Measurements from ENCODE around the gene RAD9A. TPM values are rescaled to one million over a fixed set of nuclear protein-coding genes. Genes with fewer than 3 reads are reported as not detected.

RAD9A gene
- total RNA-seq, 1 experiment from 2014 or later = 13.8 TPM

DNA sequence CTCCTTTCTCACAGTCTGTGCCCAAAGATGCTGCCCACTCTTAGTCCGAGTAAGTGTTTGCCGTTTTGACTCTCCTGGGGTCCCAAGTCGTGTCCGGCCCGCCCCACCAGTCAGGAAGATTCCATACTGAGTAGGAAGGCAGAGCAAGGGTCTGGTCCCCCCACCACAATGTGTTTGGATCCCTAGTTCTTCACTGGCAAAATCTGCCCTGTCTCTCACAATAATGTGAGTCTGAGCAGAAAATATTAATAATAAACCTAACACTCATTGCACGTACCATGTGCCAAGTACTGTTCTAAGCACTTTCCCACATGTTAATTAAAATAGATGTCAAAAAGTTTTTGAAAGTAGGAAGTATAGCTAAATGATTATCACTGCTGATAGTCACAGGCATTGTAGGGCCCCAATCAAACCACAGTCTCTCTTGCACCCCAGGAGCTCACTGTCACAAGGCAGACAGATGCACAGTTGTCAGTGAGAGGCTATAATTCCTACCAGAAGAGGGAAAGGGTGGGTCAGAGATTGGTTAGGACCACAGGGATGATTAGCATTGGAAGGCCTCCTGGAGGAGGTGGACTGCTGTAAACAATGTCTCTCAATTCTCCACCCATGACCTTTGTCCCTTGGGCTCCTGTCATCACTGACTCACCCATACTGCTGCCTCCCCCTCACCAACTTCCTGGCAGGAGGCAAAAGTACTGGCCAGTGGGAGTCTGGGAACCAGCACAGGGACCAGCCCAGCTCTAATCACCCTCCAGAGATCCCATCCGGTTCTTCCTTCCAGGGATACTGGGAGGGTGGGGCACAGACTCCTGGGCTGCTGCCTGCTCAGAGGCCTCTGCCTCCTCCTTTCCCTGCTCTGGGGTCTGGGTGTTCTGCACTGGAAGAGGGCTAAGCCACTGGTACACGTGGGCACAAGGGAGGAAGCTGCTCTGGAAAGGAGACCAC, 37.4 kb upstream of the RAD9A start:
- Histone ChIP-seq H3K9me3 (replicated peaks) (no peaks in the 10 kb centered on the region), H3K36me3 (peaks cover 4% of the 10 kb centered on the region; the same call in 1 of the 2 replicates), H3K4me1 (replicated peaks) (peaks cover 65% of the 10 kb centered on the region), H3K27ac (peak overlapping the region; percentile 95), H3K27me3 (replicated peaks) (no peaks in the 10 kb centered on the region), H3K4me3 (peak overlapping the region; percentile 46)
- peak; percentile 95 to 97 for DNase-seq (ENCODE audit: low read depth in 1 of 2, low spot score in 2 of 2)

- H3K4me1 ChIP-seq (replicated peaks) = peaks cover 65% of the 10 kb centered on the region
- H3K4me3 ChIP-seq = no peak overlapping the region
- no peaks in the 10 kb centered on the region for H3K9me3 ChIP-seq (replicated peaks)
- peak overlapping the region; percentile 95 for H3K27ac ChIP-seq
- H3K27me3 ChIP-seq (replicated peaks) = no peaks in the 10 kb centered on the region
- peaks cover 4% of the 10 kb centered on the region; the same call in 1 of the 2 replicates for H3K36me3 ChIP-seq
- no peak for DNase-seq (ENCODE audit: low read depth in 1 of 2, low spot score in 2 of 2)
Measured at GRCh38 chr11:67355023-67355793, 36.6 kb upstream of the RAD9A start.

DNA sequence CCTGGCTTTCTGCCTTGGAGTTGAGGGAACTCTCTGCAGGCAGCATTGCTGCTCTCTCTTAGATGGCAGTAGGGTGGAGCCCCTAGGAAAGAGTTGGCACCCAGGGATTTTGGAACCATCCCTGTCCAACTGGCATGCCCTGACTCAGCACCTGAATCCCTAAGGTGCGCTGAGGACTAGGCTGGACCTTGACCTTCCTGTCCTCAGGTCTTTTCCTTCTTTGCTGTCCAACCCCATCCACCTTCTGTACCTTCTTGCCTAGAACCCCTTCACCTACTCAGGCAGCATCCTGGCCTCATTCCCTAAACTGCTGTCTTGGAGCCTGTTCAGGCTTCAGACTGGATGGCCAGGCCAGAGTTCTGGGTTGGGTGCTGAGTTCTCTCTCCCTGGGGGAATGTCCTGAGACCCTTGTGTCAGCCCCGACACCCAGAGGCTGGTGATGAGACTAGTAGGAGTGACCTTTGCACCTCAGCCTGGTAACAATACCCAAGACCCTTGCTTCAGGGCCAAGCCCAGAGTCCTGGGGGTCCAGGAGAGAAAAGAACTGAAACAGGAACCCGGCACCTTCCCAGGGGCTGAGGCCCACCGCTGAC, 35.9 kb upstream of the RAD9A start:
- Histone ChIP-seq H3K4me3 (no peak overlapping the region), H3K9me3 (replicated peaks) (no peaks in the 10 kb centered on the region), H3K36me3 (peaks cover 2% of the 10 kb centered on the region; the same call in 1 of the 2 replicates), H3K27ac (no peak overlapping the region), H3K4me1 (replicated peaks) (peaks cover 65% of the 10 kb centered on the region), H3K27me3 (replicated peaks) (no peaks in the 10 kb centered on the region)
- no peak for DNase-seq (ENCODE audit: low read depth in 1 of 2, low spot score in 2 of 2)

DNA sequence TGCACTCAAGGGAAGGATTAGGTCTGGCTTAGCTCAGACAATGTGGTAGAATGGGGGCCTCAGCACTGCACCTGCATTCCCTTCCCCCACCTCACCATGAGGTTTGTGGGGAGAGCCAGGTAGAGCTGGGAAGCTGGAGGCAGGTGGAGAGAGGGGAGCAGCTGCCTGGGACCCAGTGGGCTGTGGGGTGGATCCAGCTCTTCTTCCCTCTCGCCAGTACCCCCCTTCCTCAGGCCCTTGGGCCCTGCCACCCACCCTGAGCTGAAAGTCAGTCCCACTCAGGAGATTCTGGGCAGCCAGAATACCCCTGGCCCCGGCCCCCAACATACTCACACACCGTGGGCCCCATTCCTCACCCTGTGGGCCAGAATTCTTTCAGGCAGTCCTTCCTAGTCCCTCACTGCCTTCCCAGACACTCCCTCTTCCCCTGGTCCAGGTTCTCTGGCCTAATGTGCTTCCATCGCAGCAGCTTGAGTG, 35.4 kb upstream of the RAD9A start:
- peaks cover 63% of the 10 kb centered on the region for H3K4me1 ChIP-seq (replicated peaks)
- H3K27me3 ChIP-seq (replicated peaks) = no peaks in the 10 kb centered on the region
- H3K9me3 ChIP-seq (replicated peaks) = no peaks in the 10 kb centered on the region
- no peak for DNase-seq (ENCODE audit: low read depth in 1 of 2, low spot score in 2 of 2)
- no peaks in the 10 kb centered on the region; the same call in 1 of the 2 replicates for H3K36me3 ChIP-seq
- no peak overlapping the region for H3K27ac ChIP-seq
- no peak overlapping the region for H3K4me3 ChIP-seq

DNA sequence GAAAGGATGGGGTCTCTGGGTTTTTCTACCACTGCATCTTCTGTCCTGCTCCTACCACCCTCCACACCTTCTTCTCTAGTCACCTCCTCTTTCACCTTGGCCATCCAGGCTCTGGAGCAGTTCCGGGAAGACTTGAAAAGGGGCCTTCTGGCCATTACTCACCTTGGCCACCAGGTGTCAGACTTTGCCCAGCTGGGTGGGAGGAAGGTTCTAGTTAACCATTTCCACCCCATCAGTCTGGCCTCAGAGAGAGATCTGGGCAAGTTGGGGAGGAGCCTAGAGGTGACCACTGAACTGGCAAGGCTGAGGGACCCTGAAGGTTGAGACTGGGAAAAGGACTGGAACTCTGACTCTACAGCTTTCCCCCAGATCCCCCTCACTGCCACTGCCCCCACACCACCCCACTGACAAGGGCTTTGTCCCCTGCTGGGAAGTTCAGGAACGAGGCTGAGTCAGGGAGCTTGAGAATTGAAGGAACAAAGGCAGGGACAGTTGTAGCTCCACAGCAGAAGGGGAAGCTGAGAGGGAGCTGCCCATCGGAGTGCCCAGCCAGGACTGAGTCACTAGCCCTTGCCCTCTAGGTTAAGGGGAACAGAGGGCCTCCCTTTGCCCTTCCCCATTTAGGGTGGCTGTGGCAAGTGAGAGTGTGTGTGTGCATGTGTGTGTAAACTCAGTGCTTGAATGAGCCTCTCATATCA, 34.8 kb upstream of the RAD9A start:
- no peak overlapping the region for H3K4me3 ChIP-seq
- H3K36me3 ChIP-seq = no peaks in the 10 kb centered on the region
- DNase-seq (ENCODE audit: low read depth in 1 of 2, low spot score in 2 of 2) = peak; percentile 88 to 91
- H3K27me3 ChIP-seq (replicated peaks) = no peaks in the 10 kb centered on the region
- no peaks in the 10 kb centered on the region for H3K9me3 ChIP-seq (replicated peaks)
- H3K27ac ChIP-seq = no peak overlapping the region
- peaks cover 58% of the 10 kb centered on the region for H3K4me1 ChIP-seq (replicated peaks)

- H3K36me3 ChIP-seq = no peaks in the 10 kb centered on the region
- no peak overlapping the region for H3K27ac ChIP-seq
- H3K9me3 ChIP-seq (replicated peaks) = no peaks in the 10 kb centered on the region
- H3K27me3 ChIP-seq (replicated peaks) = no peaks in the 10 kb centered on the region
- DNase-seq (ENCODE audit: low read depth in 1 of 2, low spot score in 2 of 2) = no peak
- peaks cover 48% of the 10 kb centered on the region for H3K4me1 ChIP-seq (replicated peaks)
- H3K4me3 ChIP-seq = no peak overlapping the region
Measured at GRCh38 chr11:67357831-67358670, 33.7 kb upstream of the RAD9A start.

GRCh38 chr11:67364169-67364568, 27.6 kb upstream of the RAD9A start:
- H3K36me3 ChIP-seq = peaks cover 22% of the 10 kb centered on the region
- H3K9me3 ChIP-seq (replicated peaks) = no peaks in the 10 kb centered on the region
- DNase-seq (ENCODE audit: low read depth in 1 of 2, low spot score in 2 of 2) = no peak
- no peak overlapping the region for H3K27ac ChIP-seq
- H3K27me3 ChIP-seq (replicated peaks) = no peaks in the 10 kb centered on the region
- no peaks in the 10 kb centered on the region for H3K4me1 ChIP-seq (replicated peaks)
- no peak overlapping the region for H3K4me3 ChIP-seq

GRCh38 chr11:67364783-67365722, 26.7 kb upstream of the RAD9A start:
- H3K9me3 ChIP-seq (replicated peaks) = no peaks in the 10 kb centered on the region
- DNase-seq (ENCODE audit: low read depth in 1 of 2, low spot score in 2 of 2) = no peak
- no peaks in the 10 kb centered on the region for H3K27me3 ChIP-seq (replicated peaks)
- H3K36me3 ChIP-seq = peaks cover 26% of the 10 kb centered on the region
- H3K4me3 ChIP-seq = no peak overlapping the region
- no peak overlapping the region for H3K27ac ChIP-seq
- H3K4me1 ChIP-seq (replicated peaks) = no peaks in the 10 kb centered on the region

DNA sequence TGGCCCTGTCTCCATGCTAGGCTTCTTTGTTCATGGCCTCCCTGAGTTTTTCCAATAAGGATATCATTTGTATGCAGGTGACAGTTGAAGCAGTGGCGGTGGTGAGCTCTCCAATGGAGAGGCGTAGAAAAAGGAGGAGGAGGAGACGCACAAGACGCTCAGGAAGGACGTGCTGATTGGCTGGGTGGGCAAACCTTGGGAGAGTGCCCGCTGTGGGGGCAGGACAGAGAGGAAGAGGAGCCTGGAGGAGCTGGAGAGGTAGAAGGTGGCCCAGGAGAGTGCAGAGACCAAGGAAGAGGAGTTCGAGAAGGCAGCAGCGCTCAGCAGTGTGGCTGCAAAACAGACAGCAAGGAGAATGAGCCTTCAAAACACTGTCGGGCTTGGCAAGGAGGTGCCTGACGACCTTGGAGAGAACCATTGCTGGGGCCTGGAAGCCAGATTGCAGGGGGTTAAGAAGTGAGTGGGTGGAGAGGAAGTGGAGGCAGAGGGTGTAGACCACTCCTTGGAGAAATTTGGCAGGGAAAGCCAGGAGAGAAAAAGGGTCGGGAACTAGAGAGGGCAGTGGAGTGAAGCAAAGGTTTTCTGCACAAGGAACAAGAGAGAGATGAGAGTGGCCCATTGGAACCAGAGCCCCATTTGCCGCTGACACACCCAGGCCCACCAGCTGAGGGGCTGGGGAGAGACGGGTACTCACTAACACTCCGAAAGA, 25.9 kb upstream of the RAD9A start:
- H3K27ac ChIP-seq = no peak overlapping the region

GRCh38 chr11:67366546-67366945, 25.2 kb upstream of the RAD9A start:
- no peak overlapping the region for H3K4me3 ChIP-seq
- H3K36me3 ChIP-seq = peaks cover 26% of the 10 kb centered on the region
- H3K9me3 ChIP-seq (replicated peaks) = no peaks in the 10 kb centered on the region
- no peaks in the 10 kb centered on the region for H3K27me3 ChIP-seq (replicated peaks)
- no peak for DNase-seq (ENCODE audit: low read depth in 1 of 2, low spot score in 2 of 2)
- peaks cover 12% of the 10 kb centered on the region for H3K4me1 ChIP-seq (replicated peaks)
- H3K27ac ChIP-seq = no peak overlapping the region

More for the DNA sequence above, 25.9 kb upstream of the RAD9A start:
- H3K27me3 ChIP-seq (replicated peaks) = no peaks in the 10 kb centered on the region
- no peak overlapping the region for H3K4me3 ChIP-seq
- peaks cover 6% of the 10 kb centered on the region for H3K4me1 ChIP-seq (replicated peaks)
- no peaks in the 10 kb centered on the region for H3K9me3 ChIP-seq (replicated peaks)
- DNase-seq (ENCODE audit: low read depth in 1 of 2, low spot score in 2 of 2) = no peak
- peaks cover 26% of the 10 kb centered on the region for H3K36me3 ChIP-seq

DNA sequence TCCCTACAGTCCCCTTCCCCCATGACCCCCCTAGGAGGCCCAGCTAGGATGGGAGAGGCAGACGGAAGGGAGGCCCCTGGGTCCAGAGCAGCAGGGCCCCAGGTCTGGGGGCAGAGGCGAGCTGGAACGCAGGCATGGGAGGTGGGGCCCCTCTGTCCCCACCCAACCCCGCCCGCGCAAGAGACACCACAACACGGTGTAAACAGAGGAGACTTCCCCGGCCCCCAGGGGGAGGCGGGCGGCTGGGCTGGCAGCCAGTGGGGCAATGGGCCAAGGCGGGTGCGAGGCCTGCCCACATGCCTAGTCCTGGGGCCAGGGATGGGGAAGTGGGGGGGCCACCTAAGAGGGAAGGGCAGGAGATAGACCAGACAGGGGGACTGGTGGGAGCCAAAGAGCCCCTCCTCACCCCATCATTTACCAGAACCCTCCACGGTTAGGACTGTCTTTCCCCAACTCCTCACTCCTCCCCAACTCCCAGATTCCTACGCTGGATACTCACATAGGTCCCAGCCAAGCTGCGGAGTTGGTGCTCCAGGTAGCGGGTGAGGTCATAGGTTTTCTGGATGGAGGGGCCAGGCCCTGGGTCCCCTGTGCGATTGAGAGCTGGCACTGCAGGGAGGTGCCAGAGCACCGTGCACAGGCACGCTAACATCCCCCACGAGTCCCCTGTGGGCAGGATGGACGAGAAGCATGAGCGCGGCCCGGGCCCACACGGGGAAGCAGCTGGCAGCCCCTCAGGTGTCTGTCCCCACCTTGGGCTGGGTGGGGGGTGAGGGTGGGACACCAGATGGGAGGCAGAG, 24.6 kb upstream of the RAD9A start:
- no peaks in the 10 kb centered on the region for H3K27me3 ChIP-seq (replicated peaks)
- H3K27ac ChIP-seq = no peak overlapping the region
- H3K9me3 ChIP-seq (replicated peaks) = no peaks in the 10 kb centered on the region
- peaks cover 26% of the 10 kb centered on the region for H3K36me3 ChIP-seq
- DNase-seq (ENCODE audit: low read depth in 1 of 2, low spot score in 2 of 2) = no peak
- H3K4me3 ChIP-seq = no peak overlapping the region
- H3K4me1 ChIP-seq (replicated peaks) = peaks cover 18% of the 10 kb centered on the region

Measured in SJSA1 (cell line).